HL-60 (cell line): Measurements from ENCODE around the gene COBL.

Source experiments
- CTCF ChIP-seq: IDR thresholded peaks from one replicate; pipeline ENCODE4 v1.5.1; 2011; ENCODE audit warnings: low read length, control low read depth, inconsistent platforms; ENCODE audit not compliant: insufficient read depth
- GABPA ChIP-seq: IDR thresholded peaks from 2 replicates; pipeline ENCODE4 v1.6.1; 2012; ENCODE audit warnings: low read depth
- POLR2AphosphoS5 ChIP-seq: IDR thresholded peaks from 2 replicates; pipeline ENCODE4 v1.6.1; 2012; ENCODE audit warnings: low read depth
- REST ChIP-seq: IDR thresholded peaks from 2 replicates; pipeline ENCODE4 v1.6.1; 2012; ENCODE audit warnings: low read depth; ENCODE audit not compliant: insufficient replicate concordance

GRCh38 chr7:51111241-51111940 is 205.2 kb downstream of the COBL start:
- TF ChIP-seq REST (no peak), CTCF (no peak), POLR2AphosphoS5 (no peak), GABPA (no peak)
